HEK293T (cell line): Measurements from ENCODE around the gene ATP2B2.

ENCODE experiments used
- ELF4 ChIP-seq: fragments of 450-650 bp; IDR thresholded peaks from 2 replicates; pipeline ENCODE4 v1.6.1; 2017; ENCODE audit warnings: antibody characterized with exemption
- NFRKB ChIP-seq: fragments of 450-650 bp; IDR thresholded peaks from 2 replicates; pipeline ENCODE4 v1.6.1; 2016; ENCODE audit warnings: mild to moderate bottlenecking, moderate library complexity
- ZNF384 ChIP-seq: fragments of 450-650 bp; IDR thresholded peaks from 2 replicates; pipeline ENCODE4 v1.6.1; 2016

GRCh38 chr3:10507331-10507730 is 1.9 kb upstream of the ATP2B2 start:
- TF ChIP-seq ZNF384 (no peak), NFRKB (no peak), ELF4 (no peak)
